IMR-90 (cell line): ENCODE results near the gene BRPF3.

Experiments used
- CTCF ChIP-seq: conservative IDR thresholded peaks from 2 replicates; pipeline ENCODE4 v1.5.1; 2012; ENCODE audit warnings: mild to moderate bottlenecking, low read depth, low read length, improper control_type of control experiment
- POLR2A ChIP-seq: IDR thresholded peaks from 2 replicates; pipeline ENCODE4 v1.6.1; 2012; ENCODE audit warnings: mild to moderate bottlenecking, low read depth, low read length
- SMC3 ChIP-seq: fragments of 150-350 bp; IDR thresholded peaks from 2 replicates; pipeline ENCODE4 v1.6.1; 2016; ENCODE audit warnings: low read depth, mild to moderate bottlenecking, antibody characterized with exemption, low read length, moderate library complexity
- USF2 ChIP-seq: fragments of 150-350 bp; IDR thresholded peaks from 2 replicates; pipeline ENCODE4 v1.6.1; 2017; ENCODE audit warnings: mild to moderate bottlenecking, antibody characterized with exemption, low read length, low read depth

GRCh38 chr6:36210182-36210581, 13.6 kb downstream of the BRPF3 start:
- TF ChIP-seq USF2 (no peak), CTCF (no peak), POLR2A (no peak), SMC3 (no peak)
